Activated CD4-positive, alpha-beta T cell treated with anti-CD3 and anti-CD28 coated beads, Interleukin-2, amount 10 ng/mL, durations not matched to agents 7 days and 5 days (primary cell): ENCODE data around the gene MYT1. TPM values are rescaled to one million over a fixed set of nuclear protein-coding genes. Genes with fewer than 3 reads are reported as not detected.
"Not testable (repeated sequence)": the region's sequence is repeated elsewhere in the genome, so short reads cannot be mapped to it uniquely, and the experiment has no call there.

ENCODE experiments used
- CTCF ChIA-PET: fragments of 350-600 bp; sonication (Branson Sonifier 250); formaldehyde crosslinking; loops from one replicate; lab custom pipeline; 2021; ENCODE audit warnings: antibody characterized with exemption; lab: Charles Lee
- POLR2A ChIA-PET: fragments of 350-600 bp; sonication (Branson Sonifier 250); formaldehyde crosslinking; loops from one replicate; lab custom pipeline; 2021; ENCODE audit warnings: antibody characterized with exemption; lab: Charles Lee
- DNase-seq: peaks from one replicate; pipeline ENCODE4 v3.0.0-alpha.2; 2020
- H3K27ac Mint-ChIP-seq: one replicate; pipeline ENCODE4 v1.8.0; 2021; ENCODE audit warnings: mild to moderate bottlenecking, moderate library complexity, mixed read lengths
- H3K27me3 Mint-ChIP-seq: one replicate; pipeline ENCODE4 v1.8.0; 2021; ENCODE audit warnings: mixed read lengths
- H3K36me3 Mint-ChIP-seq: one replicate; pipeline ENCODE4 v1.8.0; 2021; ENCODE audit warnings: low read depth, mixed read lengths
- H3K4me1 Mint-ChIP-seq: one replicate; pipeline ENCODE4 v1.8.0; 2021; ENCODE audit warnings: mixed read lengths
- H3K4me3 Mint-ChIP-seq: one replicate; pipeline ENCODE4 v1.8.0; 2021; ENCODE audit warnings: mild to moderate bottlenecking, moderate library complexity, mixed read lengths
- H3K9me3 Mint-ChIP-seq: one replicate; pipeline ENCODE4 v1.8.0; 2021; ENCODE audit warnings: mixed read lengths
- total RNA-seq, 2 experiments: library from RNA; stranded (reverse); gene quantifications; one replicate each; pipeline ENCODE4 v1.2.3, GENCODE V29; 2021

MYT1 gene
- total RNA-seq, 2 experiments from 2014 or later, result not detected

- ChIA-PET POLR2A (no interaction called here), CTCF (interaction anchor here (1.1 kb wide), 1 partner anchor 16 kb away, joined by 3 read pairs; no protein-coding TSS in a partner anchor)
- no peaks in the 10 kb centered on the region for H3K36me3 Mint-ChIP-seq
- H3K27me3 Mint-ChIP-seq, result no peaks in the 10 kb centered on the region
- no peak overlapping the region for H3K4me3 Mint-ChIP-seq
- H3K4me1 Mint-ChIP-seq, result no peaks in the 10 kb centered on the region
- H3K9me3 Mint-ChIP-seq, result no peaks in the 10 kb centered on the region
- no peak for DNase-seq
- no peak overlapping the region for H3K27ac Mint-ChIP-seq
Measured at GRCh38 chr20:64234291-64234791, 70.1 kb downstream of the MYT1 start.

- H3K9me3 Mint-ChIP-seq, DNase-seq, H3K27me3 Mint-ChIP-seq, H3K27ac Mint-ChIP-seq, POLR2A ChIA-PET, H3K36me3 Mint-ChIP-seq, H3K4me1 Mint-ChIP-seq, H3K4me3 Mint-ChIP-seq: not testable (repeated sequence)
- CTCF ChIA-PET, result interaction anchor here (1.1 kb wide), 1 partner anchor 16 kb away, joined by 3 read pairs; no protein-coding TSS in a partner anchor
Measured at GRCh38 chr20:64234921-64235565, 70.8 kb downstream of the MYT1 start.

GRCh38 chr20:64236137-64237088, 72.2 kb downstream of the MYT1 start:
- no peaks in the 10 kb centered on the region for H3K27me3 Mint-ChIP-seq
- no peaks in the 10 kb centered on the region for H3K4me1 Mint-ChIP-seq
- DNase-seq, result no peak
- no peak overlapping the region for H3K27ac Mint-ChIP-seq
- CTCF ChIA-PET, result interaction anchor here (1.3 kb wide), 1 partner anchor 10 kb away, joined by 3 read pairs; no protein-coding TSS in a partner anchor
- POLR2A ChIA-PET, result no interaction called here
- H3K36me3 Mint-ChIP-seq, result no peaks in the 10 kb centered on the region
- H3K9me3 Mint-ChIP-seq, result no peaks in the 10 kb centered on the region
- no peak overlapping the region for H3K4me3 Mint-ChIP-seq

- Mint-ChIP-seq H3K4me3 (no peak overlapping the region), H3K36me3 (no peaks in the 10 kb centered on the region), H3K27me3 (no peaks in the 10 kb centered on the region), H3K4me1 (no peaks in the 10 kb centered on the region), H3K9me3 (no peaks in the 10 kb centered on the region), H3K27ac (no peak overlapping the region)
- ChIA-PET POLR2A (no interaction called here), CTCF (interaction anchor here (1.0 to 1.3 kb wide), 2 partner anchors 9 to 10 kb away, joined by 3 read pairs; no protein-coding TSS in a partner anchor)
- no peak for DNase-seq
Measured at GRCh38 chr20:64237316-64237715, 73.1 kb downstream of the MYT1 start.

GRCh38 chr20:64238115-64238825, 74.0 kb downstream of the MYT1 start:
- CTCF ChIA-PET, result no interaction called here
- H3K27me3 Mint-ChIP-seq, result no peaks in the 10 kb centered on the region
- H3K4me1 Mint-ChIP-seq, result no peaks in the 10 kb centered on the region
- POLR2A ChIA-PET, result no interaction called here
- no peak overlapping the region for H3K4me3 Mint-ChIP-seq
- no peaks in the 10 kb centered on the region for H3K36me3 Mint-ChIP-seq
- no peak for DNase-seq
- no peak overlapping the region for H3K27ac Mint-ChIP-seq
- no peaks in the 10 kb centered on the region for H3K9me3 Mint-ChIP-seq

GRCh38 chr20:64238851-64239387, 74.7 kb downstream of the MYT1 start:
- H3K36me3 Mint-ChIP-seq, result no peaks in the 10 kb centered on the region
- DNase-seq, result no peak
- H3K4me3 Mint-ChIP-seq, result no peak overlapping the region
- no peaks in the 10 kb centered on the region for H3K9me3 Mint-ChIP-seq
- ChIA-PET CTCF (no interaction called here), POLR2A (no interaction called here)
- H3K27me3 Mint-ChIP-seq, result no peaks in the 10 kb centered on the region
- no peaks in the 10 kb centered on the region for H3K4me1 Mint-ChIP-seq
- H3K27ac Mint-ChIP-seq, result no peak overlapping the region

- ChIA-PET CTCF (interaction anchor here (1.4 kb wide), 1 partner anchor 46 kb away, joined by 7 read pairs; no protein-coding TSS in a partner anchor), POLR2A (no interaction called here)
- H3K9me3 Mint-ChIP-seq, result no peaks in the 10 kb centered on the region
- H3K4me1 Mint-ChIP-seq, result no peaks in the 10 kb centered on the region
- H3K27me3 Mint-ChIP-seq, result no peaks in the 10 kb centered on the region
- H3K36me3 Mint-ChIP-seq, result no peaks in the 10 kb centered on the region
- H3K27ac Mint-ChIP-seq, result no peak overlapping the region
- no peak for DNase-seq
- no peak overlapping the region for H3K4me3 Mint-ChIP-seq
Measured at GRCh38 chr20:64239449-64240242, 75.4 kb downstream of the MYT1 start.

GRCh38 chr20:64240243-64241015, 76.2 kb downstream of the MYT1 start:
- H3K27me3 Mint-ChIP-seq, result no peaks in the 10 kb centered on the region
- H3K36me3 Mint-ChIP-seq, result no peaks in the 10 kb centered on the region
- H3K9me3 Mint-ChIP-seq, result no peaks in the 10 kb centered on the region
- H3K27ac Mint-ChIP-seq, result no peak overlapping the region
- no peaks in the 10 kb centered on the region for H3K4me1 Mint-ChIP-seq
- ChIA-PET POLR2A (no interaction called here), CTCF (interaction anchor here (1.4 kb wide), 1 partner anchor 45 kb away, joined by 7 read pairs; no protein-coding TSS in a partner anchor)
- no peak for DNase-seq
- H3K4me3 Mint-ChIP-seq, result no peak overlapping the region

GRCh38 chr20:64241061-64241460, 76.8 kb downstream of the MYT1 start:
- no peaks in the 10 kb centered on the region for H3K4me1 Mint-ChIP-seq
- no peak overlapping the region for H3K27ac Mint-ChIP-seq
- no peaks in the 10 kb centered on the region for H3K36me3 Mint-ChIP-seq
- POLR2A ChIA-PET, result no interaction called here
- no peak for DNase-seq
- H3K27me3 Mint-ChIP-seq, result no peaks in the 10 kb centered on the region
- H3K9me3 Mint-ChIP-seq, result no peaks in the 10 kb centered on the region
- no peak overlapping the region for H3K4me3 Mint-ChIP-seq
- CTCF ChIA-PET, result interaction anchor here (1.4 kb wide), 1 partner anchor 45 kb away, joined by 7 read pairs; no protein-coding TSS in a partner anchor

GRCh38 chr20:64242003-64242796, 77.9 kb downstream of the MYT1 start:
- ChIA-PET CTCF (interaction anchor here (0.8 kb wide), 1 partner anchor 44 kb away, joined by 4 read pairs; no protein-coding TSS in a partner anchor), POLR2A (no interaction called here)
- DNase-seq, result no peak
- no peak overlapping the region for H3K27ac Mint-ChIP-seq
- no peaks in the 10 kb centered on the region for H3K4me1 Mint-ChIP-seq
- H3K4me3 Mint-ChIP-seq, result no peak overlapping the region
- no peaks in the 10 kb centered on the region for H3K9me3 Mint-ChIP-seq
- H3K27me3 Mint-ChIP-seq, result no peaks in the 10 kb centered on the region
- no peaks in the 10 kb centered on the region for H3K36me3 Mint-ChIP-seq
